HG03565 (cell line): ENCODE measurements around the gene TRPV6.

ENCODE experiments used
- ATAC-seq: cut with Tn5 transposase; IDR thresholded peaks from one replicate; pipeline ENCODE4 v1.9.1; 2021; ENCODE audit warnings: mild to moderate bottlenecking, moderate library complexity; ENCODE audit not compliant: unreplicated experiment

TRPV6 gene

DNA sequence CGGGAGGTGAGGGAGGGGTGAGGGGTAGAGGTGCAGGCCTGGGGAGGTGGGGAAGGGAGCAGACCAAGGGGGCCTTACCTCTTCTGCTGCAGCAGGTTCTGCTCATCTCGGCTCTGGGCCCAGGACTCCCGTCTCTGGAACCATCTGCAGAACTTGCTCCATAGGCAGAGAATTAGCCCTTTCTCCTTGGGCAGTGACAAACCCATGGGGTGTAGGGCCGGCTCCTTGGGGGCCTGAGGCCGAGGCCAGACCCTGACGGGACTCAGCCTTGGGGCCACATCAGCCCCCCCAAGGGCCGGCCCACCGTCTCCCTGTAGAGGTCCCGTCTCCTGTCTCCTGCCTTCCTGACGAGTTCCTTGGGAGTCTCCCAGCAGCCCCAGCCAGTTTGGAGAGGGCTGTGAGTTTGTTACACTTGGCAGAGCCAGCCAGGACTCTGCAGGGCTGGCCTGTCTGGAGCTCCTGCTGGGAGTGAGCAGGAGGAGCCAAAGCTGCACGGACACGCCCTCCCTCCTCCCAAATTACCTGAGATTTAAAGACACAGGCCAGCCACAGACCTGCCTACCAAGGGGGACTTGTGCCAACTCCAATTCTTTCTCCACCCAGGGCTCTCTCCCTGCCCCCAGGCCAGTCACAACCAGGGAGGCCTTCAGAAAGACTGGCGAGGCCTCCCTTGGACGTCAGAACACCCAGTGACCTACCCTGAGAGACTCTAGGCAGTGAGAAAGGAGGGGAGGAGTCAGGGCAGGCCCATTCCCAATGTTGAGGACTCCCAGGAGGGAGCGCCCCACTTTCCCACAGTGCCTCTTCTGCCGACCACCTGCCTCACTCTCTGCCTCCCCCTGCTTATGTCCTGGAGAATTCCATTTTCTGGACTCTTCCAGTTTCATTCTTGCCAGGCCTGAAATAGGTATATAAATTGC is at the start of gene TRPV6:
Gene TRPV6 (minus strand): TSS at position 435 of the 920 bp plus-strand sequence.
- ATAC-seq, result no peak

DNA sequence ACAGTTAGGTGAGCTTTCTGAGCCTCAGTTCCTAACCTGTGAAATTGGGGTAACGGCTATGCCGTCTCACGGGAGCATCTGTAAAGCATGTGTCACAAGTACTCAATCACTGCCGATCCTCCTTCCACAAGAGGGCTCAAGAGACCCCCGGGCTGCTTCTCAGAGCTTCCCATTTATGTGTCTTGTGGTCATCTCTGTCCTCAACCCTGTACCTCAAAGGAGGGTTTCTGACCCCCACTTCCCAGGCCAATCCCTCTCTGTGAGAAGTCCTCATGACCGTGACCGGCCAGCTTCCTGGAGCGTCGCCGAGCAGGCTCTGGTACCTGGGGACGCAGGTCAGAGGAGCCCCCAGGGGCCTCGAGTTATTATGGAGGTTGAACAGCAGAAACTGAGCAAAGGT is 48.5 kb upstream of the TRPV6 start:
- no peak for ATAC-seq

DNA sequence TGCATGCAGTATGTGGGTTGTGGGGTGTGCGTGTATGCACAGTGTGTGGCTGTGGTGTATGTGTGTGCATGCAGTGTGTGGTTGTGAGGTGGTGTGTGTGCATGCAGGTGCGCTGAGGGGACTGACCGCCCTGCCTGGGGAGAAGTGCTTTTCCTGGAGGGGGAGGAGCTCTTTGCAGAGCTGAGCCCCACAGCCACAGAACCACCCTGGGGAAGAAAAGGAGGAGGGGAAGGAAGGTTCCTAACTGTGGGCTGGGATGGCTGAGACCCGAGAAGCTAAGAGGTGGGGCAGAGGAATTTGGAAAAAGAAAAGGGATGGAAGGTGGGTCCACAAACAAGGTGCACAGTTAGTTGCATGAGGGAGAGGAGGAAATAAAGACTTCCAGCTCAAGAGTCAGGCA is 48.1 kb upstream of the TRPV6 start, which contains the start of gene TRPV5:
Gene TRPV5 (minus strand): TSS at position 123 of the 400 bp plus-strand sequence. CDS start 287 bp downstream, outside the sequence.
- no peak for ATAC-seq

DNA sequence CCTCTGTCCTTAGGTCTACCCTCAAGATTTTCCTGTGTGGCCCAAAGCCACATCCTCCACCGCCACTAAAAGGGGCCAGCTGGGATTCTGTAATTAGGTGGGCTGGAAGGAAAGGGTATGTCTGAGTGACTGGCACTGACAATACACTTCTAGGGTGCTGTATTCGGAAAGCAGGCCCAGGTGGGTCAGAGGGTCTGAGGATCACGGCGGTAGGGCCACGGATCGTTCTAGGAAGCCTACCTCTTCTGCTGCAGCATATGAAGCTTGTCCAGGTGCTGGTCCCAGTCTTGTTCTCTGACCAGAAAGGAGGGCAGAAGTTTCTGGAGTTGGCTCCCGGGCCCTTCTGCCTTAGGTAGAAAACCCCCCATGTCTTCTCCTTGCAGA is 47.5 kb upstream of the TRPV6 start:
- no peak for ATAC-seq

DNA sequence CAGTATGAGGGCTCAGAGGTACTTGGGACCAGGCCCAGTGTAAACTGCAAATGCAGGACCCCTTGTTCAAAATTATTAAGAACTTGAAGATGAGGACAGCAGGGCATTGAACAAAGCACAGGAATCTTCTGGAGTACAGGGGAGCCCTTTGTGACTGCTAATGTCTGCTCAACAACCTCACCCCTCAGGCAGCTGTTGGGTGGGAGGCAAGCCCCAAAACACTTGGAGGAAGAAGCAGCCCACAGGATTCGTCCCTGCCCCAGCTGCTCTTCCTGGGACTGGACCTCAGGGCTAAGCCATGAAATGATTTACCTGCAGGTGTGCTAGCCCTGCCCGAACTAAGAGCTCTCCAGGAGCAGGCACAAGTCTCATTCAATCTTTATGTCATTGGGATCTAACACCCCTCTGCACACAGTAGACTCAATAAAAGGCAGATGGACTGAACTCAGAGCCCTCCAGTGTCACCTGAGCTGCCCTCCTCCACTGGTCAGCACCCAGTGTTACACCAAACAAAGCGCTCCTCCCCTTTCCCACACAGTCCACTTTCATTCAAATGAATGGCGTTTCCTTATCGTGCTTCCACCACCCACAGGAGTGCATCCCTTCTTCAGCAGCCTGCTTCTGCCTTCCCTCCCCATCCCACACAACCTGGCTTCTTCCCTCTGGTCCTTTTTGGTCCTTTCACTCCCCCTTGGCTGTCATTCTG is 47.0 kb upstream of the TRPV6 start:
- ATAC-seq, result no peak

DNA sequence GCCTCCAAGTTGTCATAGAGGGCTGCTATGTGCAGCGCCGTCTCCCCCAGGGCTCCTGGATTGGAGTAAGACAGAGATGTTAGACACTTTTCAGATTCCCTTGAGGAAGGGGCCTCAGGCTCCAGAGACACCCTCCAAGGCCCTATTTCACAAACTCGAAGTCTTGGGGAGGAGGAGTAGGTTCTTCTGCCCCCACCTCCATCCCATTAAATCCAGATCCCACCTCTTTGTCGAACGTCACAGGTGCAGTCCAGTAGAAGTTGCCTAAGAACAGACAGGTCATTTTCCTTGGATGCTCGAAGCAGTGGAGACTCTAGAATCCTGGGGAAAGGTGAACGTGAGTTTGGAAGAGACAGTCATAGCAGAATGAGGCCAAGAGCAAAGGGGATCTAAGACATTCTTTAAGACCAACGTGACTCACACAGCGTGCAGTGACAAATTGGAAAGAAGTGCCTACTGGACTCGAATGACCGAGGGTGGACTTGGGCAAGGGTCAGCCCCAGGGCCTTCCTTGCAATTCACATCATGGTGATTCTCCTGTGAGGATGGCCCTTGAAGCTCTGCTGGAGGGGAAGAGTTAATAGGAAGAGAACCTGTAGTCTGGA is 44.7 kb upstream of the TRPV6 start:
- ATAC-seq, result no peak

DNA sequence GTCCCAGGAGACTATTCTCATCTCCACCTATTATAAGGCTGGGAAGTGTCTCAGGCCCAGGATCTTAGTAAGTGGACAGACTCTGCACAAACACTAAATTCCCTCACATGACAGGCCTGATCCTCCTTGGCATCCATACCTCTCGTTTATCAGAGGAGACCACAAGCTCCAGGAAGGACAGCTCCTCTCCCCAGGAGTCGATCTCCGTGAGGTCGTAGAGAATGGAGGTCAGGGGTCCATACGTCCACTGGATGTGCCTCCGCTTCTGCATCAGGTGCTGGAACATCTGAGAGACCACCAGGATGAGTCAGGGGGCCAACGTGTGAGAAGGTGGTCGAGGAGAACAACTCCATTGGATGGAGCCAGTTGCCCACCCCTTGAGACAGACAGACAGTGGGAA is 42.4 kb upstream of the TRPV6 start:
- no peak for ATAC-seq

DNA sequence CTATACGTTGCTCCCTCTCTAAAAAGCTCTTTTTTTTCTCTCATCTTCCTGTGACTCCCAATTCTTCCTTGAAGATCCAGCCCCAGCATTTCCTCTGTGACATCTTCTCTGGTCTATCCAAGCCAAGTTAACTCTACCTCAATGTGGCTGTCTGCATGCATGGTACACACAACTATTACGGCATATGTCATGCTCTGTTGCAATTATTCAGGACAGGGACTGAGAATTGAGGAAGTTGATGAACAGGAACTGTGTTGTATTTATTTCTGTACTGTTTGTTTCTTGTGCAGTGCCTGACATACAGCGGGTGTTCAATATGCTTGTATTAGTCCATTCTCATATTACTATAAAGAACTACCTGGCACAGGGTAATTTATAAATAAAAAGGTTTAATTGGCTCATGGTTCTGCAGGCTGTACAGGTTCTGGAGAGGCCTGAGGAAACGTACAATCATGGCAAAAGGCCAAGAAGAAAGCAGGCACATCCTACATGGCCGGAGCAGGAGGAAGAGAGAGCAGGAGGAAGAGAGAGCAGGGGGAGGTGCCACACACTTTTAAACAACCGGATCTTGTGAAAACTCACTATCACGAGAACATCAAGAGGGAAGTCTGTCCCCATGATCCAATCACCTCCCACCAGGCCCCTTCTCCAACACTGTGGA is 41.7 kb upstream of the TRPV6 start:
- ATAC-seq, result no peak

DNA sequence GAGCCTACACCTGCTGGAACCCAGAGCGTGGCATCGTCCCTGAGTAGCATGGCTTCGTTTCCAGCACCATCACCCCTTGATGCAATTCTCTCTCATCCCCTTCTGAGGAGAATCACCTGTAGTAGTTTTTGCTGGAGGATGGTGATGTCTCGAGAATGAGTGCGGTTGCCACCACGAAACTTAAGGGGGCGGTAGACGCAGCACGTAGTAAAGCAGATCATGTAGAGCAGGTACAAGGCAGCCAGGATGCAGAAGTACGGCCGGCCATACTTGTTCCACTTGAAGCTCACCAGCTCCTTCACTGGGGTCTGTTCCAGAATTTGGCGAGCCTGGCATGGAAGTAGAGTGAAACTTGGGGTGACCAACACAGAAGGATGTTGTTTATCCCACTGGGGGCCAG is 39.9 kb upstream of the TRPV6 start:
- no peak for ATAC-seq

DNA sequence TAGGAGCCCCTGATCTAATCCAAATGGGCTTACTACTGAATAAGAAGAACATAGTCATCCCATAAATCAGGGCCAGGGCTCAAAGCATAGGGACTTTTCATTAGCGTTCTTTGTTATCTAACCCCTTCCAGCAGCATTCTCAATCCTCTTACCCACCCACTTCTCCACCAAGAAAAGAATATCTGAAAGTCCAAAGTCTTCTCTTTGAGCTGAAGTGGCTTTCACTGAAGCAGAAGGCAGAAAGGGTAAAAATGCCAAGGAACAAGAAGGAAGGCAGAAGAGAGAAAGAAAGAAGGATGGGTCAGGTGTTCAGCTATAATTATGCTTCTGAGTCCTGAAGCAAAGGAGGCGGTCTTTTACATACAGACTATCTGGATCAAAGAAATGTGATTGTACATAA is 37.8 kb upstream of the TRPV6 start:
- no peak for ATAC-seq

DNA sequence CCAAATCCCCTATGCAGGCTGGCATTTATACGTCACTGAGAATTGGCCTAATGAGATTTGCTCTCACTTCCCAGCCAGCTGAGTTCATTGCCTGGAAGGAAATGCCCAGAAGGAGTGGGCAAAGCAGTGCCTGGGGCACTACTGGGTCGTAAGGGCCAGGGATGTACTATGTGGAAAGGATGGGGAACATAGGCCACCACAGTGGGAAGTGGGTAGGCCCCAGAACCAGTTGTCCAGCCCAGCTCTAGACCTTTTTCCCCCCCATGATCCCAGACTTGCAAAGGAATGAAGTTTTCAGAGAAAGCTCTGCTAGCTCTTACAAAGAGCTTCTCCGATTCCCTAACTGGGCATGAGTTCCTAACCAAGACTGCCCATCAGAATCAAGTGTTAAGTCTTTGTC is 34.1 kb upstream of the TRPV6 start:
- ATAC-seq, result no peak

DNA sequence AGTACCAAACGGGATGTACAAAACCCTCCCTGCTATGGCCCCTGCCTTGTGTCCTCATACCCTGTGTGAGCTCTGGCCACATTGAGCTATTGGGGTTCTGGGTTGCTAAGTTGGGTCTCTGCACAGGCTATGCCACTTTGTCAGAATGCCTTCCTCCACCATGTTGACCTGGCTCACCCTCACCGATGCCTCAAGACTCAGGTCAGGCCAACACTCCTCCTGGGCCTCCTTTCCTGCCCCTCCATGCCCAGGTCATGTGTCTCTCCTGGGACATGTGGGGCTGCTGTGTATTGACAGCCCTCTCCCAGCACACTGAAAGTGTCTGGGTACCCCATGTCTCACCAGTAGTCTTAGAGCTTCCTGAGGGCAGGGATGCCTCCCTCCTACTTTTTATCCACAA is 33.4 kb upstream of the TRPV6 start:
- no peak for ATAC-seq

DNA sequence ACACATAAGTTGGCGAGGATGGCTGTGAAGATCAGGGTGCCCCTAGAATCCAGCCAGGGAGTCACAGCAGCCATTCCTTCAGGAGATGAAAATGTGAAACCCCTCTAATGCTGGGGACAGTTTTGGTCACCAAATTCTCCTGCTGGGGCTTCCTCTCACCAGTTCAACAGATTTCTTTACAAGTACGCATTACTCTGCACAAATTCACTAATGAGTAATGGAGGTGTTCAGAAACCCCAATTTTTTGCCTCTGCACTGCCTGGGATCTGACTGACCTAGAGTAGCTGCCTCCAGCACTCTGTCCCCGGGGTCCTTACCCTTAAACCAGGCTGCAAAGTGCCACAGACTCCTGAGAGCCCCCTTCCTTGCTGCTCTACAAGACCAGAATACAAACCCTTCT is 31.9 kb upstream of the TRPV6 start:
- no peak for ATAC-seq

DNA sequence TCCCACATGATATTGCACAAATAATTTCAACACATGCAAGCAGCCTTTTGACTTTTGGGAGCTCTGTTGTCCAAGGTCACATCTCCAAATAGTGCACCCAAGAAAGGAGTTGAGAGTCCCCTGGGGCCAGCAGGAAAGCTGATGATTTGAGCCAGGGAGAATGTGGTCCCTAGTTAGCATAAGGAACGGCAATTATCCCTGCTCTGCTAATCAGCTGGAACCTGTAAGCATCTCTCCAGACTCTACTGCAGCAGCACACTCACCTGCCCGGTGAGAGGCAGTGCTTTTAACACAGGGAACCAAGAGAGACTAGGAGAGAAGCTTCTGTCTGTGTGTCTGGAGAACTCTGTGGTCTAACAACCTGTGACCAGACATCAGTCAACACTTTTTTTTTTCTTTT is 31.0 kb upstream of the TRPV6 start:
- no peak for ATAC-seq

DNA sequence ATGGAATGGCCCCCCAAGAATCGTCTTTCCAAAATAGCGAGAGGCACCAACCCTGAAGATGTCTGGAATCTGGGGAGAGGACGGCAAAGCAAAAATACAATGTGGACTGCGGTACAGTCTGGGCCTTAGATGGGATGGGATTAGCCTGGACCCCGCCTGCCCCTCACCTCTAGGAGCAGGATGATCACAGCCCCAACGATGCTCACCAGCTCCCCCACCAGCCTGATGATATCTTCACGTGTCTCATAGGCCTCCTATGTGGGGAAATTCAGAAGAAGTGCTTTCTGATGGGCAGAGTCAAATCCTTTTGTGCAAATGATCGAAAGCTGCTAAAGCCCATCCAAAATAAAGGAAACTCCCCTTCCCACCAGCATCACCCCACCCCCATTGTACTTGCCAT is 29.8 kb upstream of the TRPV6 start:
- ATAC-seq, result no peak

DNA sequence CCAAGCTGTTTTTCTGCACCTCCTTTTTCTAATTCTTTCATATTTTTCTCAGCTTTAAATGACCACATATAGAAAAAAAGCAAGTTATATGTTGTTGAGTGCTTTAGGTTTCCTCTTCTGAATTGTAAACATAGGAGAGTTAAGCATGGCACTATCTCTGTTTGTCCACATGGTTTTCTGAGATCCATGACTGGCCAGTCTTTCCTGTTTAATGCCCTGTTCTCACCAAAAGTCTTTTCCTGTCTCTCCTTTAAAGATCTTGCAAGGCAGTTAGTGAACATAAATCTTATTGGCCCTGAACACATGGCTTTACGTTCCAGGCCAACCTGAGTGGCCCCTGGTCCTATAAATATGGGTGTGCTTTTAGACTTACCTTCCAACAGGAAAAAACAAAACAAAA is 28.6 kb upstream of the TRPV6 start:
- no peak for ATAC-seq

DNA sequence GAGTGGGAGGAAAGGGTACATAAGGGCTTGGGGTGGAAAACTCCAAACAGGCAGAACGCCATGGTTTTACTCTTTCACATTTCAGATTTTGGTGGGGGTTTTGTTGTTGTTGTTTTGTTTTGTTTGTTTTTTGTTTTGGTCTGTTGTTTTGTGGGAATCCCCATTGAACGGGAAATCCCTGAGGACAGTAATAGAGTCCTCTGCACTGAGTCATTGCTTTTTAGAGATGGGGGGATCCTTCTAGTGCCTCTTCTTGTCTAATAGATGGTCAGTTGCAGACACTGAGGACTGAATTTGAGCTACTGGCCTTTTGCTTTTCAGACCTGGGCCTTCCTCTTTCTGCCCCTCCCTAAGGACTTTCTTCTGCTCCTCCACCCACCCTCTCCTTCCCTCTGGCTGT is 28.0 kb upstream of the TRPV6 start:
- ATAC-seq, result no peak

DNA sequence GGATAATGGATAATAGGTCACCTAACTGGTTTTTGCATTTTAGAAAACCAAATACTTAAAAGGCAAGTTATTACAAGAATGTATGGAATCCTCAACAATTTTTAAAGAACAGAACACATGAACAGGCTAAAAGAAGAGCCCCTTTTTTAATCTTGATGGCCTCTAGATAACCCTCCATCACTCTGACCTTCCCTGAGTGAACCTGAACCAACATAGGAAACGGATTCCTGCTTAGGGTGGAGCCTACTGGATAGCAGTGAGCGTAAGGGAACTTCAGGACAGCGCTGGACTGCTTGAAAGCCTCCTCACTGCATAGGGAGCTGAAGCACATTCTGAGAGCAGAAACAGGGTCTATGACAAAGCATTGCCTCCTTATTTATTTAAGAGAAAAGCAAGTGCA is 27.5 kb upstream of the TRPV6 start:
- no peak for ATAC-seq

DNA sequence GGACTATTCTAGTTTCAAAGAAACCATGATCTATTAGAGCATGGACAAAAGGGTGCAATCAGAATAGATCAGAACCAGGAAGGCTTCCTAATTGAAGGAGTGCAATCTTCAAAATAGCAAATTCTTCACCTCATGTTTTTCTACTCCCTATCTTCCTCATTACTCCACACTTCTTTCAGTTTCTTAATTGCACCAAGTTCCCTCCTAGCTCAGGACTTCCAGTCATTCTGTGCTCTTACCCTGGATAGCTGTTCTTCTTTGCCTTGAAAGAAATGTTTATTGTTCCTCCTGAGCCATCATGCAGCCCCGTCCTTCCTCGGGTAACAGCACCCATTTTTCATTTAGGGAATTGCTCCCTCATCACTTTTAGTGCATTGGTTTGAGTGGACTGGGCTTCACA is 24.9 kb upstream of the TRPV6 start:
- no peak for ATAC-seq

DNA sequence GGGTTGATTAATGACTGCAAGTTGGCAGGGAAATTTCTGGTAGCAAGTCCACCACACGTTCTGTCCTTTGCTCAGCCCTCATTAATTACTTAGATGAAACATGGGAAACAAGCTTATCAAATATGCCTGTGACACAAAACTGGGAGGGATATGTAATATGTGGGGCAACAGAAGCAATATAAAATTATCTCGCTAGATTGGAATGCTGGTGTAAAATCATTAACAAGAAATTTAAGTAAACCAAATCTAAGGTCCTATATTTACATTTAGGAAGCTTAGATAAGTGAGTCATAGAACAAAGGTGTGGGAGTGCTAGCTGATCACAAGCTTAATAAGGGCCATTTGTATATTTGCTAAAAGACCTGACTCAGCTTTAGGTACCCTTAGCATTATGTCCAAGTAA is 24.5 kb upstream of the TRPV6 start:
- no peak for ATAC-seq
